H9 (cell line): ENCODE measurements around the gene FAM24B. TPM values are rescaled to one million over a fixed set of nuclear protein-coding genes. Genes with fewer than 3 reads are reported as not detected.

ENCODE experiments used
- DNase-seq: peaks from one replicate; pipeline ENCODE4 v3.0.0-alpha.2; 2017
- H2AFZ ChIP-seq: one replicate; pipeline ENCODE4 v1.6.1; 2013; ENCODE audit warnings: mild to moderate bottlenecking, low read length, control low read depth, moderate library complexity
- H2AK5ac ChIP-seq: 2 replicates; pipeline ENCODE4 v1.6.1; 2013; ENCODE audit warnings: low read length, control low read depth, mixed read lengths; ENCODE audit not compliant: insufficient read length
- H2BK120ac ChIP-seq: one replicate; pipeline ENCODE4 v1.6.1; 2013; ENCODE audit warnings: low read depth, mild to moderate bottlenecking, low read length, control low read depth, inconsistent platforms; ENCODE audit not compliant: poor library complexity, severe bottlenecking
- H2BK12ac ChIP-seq: 2 replicates; pipeline ENCODE4 v1.6.1; 2013; ENCODE audit warnings: low read length, control low read depth, mixed read lengths, low read depth; ENCODE audit not compliant: insufficient read length
- H2BK15ac ChIP-seq: 2 replicates; pipeline ENCODE4 v1.6.1; 2013; ENCODE audit warnings: low read depth, low read length, control low read depth
- H2BK20ac ChIP-seq: one replicate; pipeline ENCODE4 v1.6.1; 2013; ENCODE audit warnings: low read depth, mild to moderate bottlenecking, low read length, control low read depth, inconsistent platforms; ENCODE audit not compliant: poor library complexity, severe bottlenecking
- H2BK5ac ChIP-seq: 2 replicates; pipeline ENCODE4 v1.6.1; 2013; ENCODE audit warnings: low read length, control low read depth, mixed read lengths; ENCODE audit not compliant: insufficient read length
- H3K14ac ChIP-seq: 2 replicates; pipeline ENCODE4 v1.6.1; 2013; ENCODE audit warnings: low read length, control low read depth; ENCODE audit not compliant: insufficient read depth
- H3K18ac ChIP-seq: 2 replicates; pipeline ENCODE4 v1.6.1; 2013; ENCODE audit warnings: low read depth, mild to moderate bottlenecking, mixed read lengths, low read length, control low read depth; ENCODE audit not compliant: insufficient read length
- H3K23ac ChIP-seq: 2 replicates; pipeline ENCODE4 v1.6.1; 2013; ENCODE audit warnings: low read length, control low read depth, mixed read lengths, low read depth; ENCODE audit not compliant: insufficient read length
- H3K23me2 ChIP-seq: 2 replicates; pipeline ENCODE4 v1.6.1; 2013; ENCODE audit warnings: low read depth, mild to moderate bottlenecking, mixed read lengths, low read length, control low read depth; ENCODE audit not compliant: insufficient read length, poor library complexity, severe bottlenecking
- H3K27ac ChIP-seq: 2 replicates; pipeline ENCODE4 v1.5.1; 2013; ENCODE audit warnings: low read length, control low read depth, mixed read lengths, low read depth; ENCODE audit not compliant: insufficient read length
- H3K27me3 ChIP-seq: 2 replicates; pipeline ENCODE4 v1.6.1; 2013; ENCODE audit warnings: low read length, control low read depth, inconsistent platforms; ENCODE audit not compliant: insufficient read depth
- H3K4ac ChIP-seq: 2 replicates; pipeline ENCODE4 v1.6.1; 2013; ENCODE audit warnings: low read depth, mild to moderate bottlenecking, control low read depth, inconsistent platforms, low read length, moderate library complexity
- H3K4me1 ChIP-seq: 2 replicates; pipeline ENCODE4 v1.6.1; 2013; ENCODE audit warnings: low read length, control low read depth, inconsistent platforms; ENCODE audit not compliant: insufficient read depth
- H3K4me2 ChIP-seq: 2 replicates; pipeline ENCODE4 v1.6.1; 2013; ENCODE audit warnings: low read length, control low read depth, mixed read lengths; ENCODE audit not compliant: insufficient read length, insufficient read depth
- H3K56ac ChIP-seq: 2 replicates; pipeline ENCODE4 v1.6.1; 2013; ENCODE audit warnings: low read depth, mild to moderate bottlenecking, mixed read lengths, low read length, control low read depth; ENCODE audit not compliant: insufficient read length
- H3K79me1 ChIP-seq: 2 replicates; pipeline ENCODE4 v1.6.1; 2013; ENCODE audit warnings: low read depth, mild to moderate bottlenecking, moderate library complexity, low read length, control low read depth, inconsistent platforms; ENCODE audit not compliant: insufficient read depth, poor library complexity, severe bottlenecking
- H3K79me2 ChIP-seq: 2 replicates; pipeline ENCODE4 v1.6.1; 2013; ENCODE audit warnings: low read length, control low read depth, inconsistent platforms; ENCODE audit not compliant: insufficient read depth
- H3K9ac ChIP-seq: 2 replicates; pipeline ENCODE4 v1.6.1; 2013; ENCODE audit warnings: low read length, control low read depth, mixed read lengths; ENCODE audit not compliant: insufficient read length; ENCODE audit errors: extremely low read depth
- H3K9me3 ChIP-seq: one replicate; pipeline ENCODE4 v1.6.1; 2013; ENCODE audit warnings: low read depth, low read length, inconsistent platforms; ENCODE audit not compliant: control insufficient read depth
- H3T11ph ChIP-seq: one replicate; pipeline ENCODE4 v1.6.1; 2013; ENCODE audit warnings: mild to moderate bottlenecking, low read length, control low read depth, inconsistent platforms
- H4K20me1 ChIP-seq: one replicate; pipeline ENCODE4 v1.6.1; 2013; ENCODE audit not compliant: control insufficient read depth, insufficient read length, insufficient read depth
- H4K5ac ChIP-seq: 2 replicates; pipeline ENCODE4 v1.6.1; 2013; ENCODE audit warnings: low read depth, mild to moderate bottlenecking, mixed read lengths, low read length, control low read depth; ENCODE audit not compliant: insufficient read length
- H4K8ac ChIP-seq: replicated peaks from 2 replicates; pipeline ENCODE4 v1.6.1; 2013; ENCODE audit warnings: low read length, control low read depth, mixed read lengths, low read depth; ENCODE audit not compliant: insufficient read length
- H4K91ac ChIP-seq: 2 replicates; pipeline ENCODE4 v1.6.1; 2013; ENCODE audit warnings: low read depth, mild to moderate bottlenecking, moderate library complexity, mixed read lengths, low read length, control low read depth; ENCODE audit not compliant: insufficient read length
- H3K27ac Mint-ChIP-seq, 3 experiments: 2 replicates in 2 of 3; 3 replicates in 1 of 3; pipeline ENCODE4 v1.8.0; 2020 to 2021; ENCODE audit warnings: mixed read lengths in 3 of 3, mild to moderate bottlenecking in 1 of 3, moderate library complexity in 1 of 3
- H3K27me3 Mint-ChIP-seq: 2 replicates; pipeline ENCODE4 v1.8.0; 2021; ENCODE audit warnings: low read depth, mild to moderate bottlenecking, moderate library complexity, mixed read lengths
- H3K36me3 Mint-ChIP-seq, 3 experiments: 2 replicates in 2 of 3; 3 replicates in 1 of 3; pipeline ENCODE4 v1.8.0; 2020 to 2021; ENCODE audit warnings: low read depth in 3 of 3, mixed read lengths in 3 of 3; ENCODE audit not compliant: insufficient read depth in 1 of 3
- H3K4me1 Mint-ChIP-seq, 2 experiments: 2 replicates each; pipeline ENCODE4 v1.8.0; 2020; ENCODE audit warnings: mixed read lengths in 2 of 2
- H3K4me3 Mint-ChIP-seq, 2 experiments: 2 replicates in 1 of 2; 3 replicates in 1 of 2; pipeline ENCODE4 v1.8.0; 2020 to 2021; ENCODE audit warnings: mild to moderate bottlenecking in 2 of 2, mixed read lengths in 2 of 2, moderate library complexity in 1 of 2
- H3K9me3 Mint-ChIP-seq, 2 experiments: 2 replicates in 1 of 2; 3 replicates in 1 of 2; pipeline ENCODE4 v1.8.0; 2020; ENCODE audit warnings: mild to moderate bottlenecking in 2 of 2, mixed read lengths in 2 of 2, moderate library complexity in 1 of 2
- CTCF ChIP-seq: fragments of 200-600 bp; sonication (generic); conservative IDR thresholded peaks from 3 replicates; pipeline ENCODE4 v1.8.0; 2021; ENCODE audit warnings: antibody characterized with exemption, mild to moderate bottlenecking
- WGBS: extraction: QIAGEN DNeasy Blood & Tissue Kit; methylation state at CpG from one replicate; pipeline ENCODE4 v1.1.7; 2013; ENCODE audit warnings: missing lambda C conversion rate, low lambda C conversion rate, mixed read lengths; ENCODE audit not compliant: insufficient read length; ENCODE audit errors: extremely low coverage; 5-methylcytosine and 5-hydroxymethylcytosine counted together
- total RNA-seq: library from RNA; stranded (reverse); gene quantifications from 2 replicates; pipeline ENCODE4 v1.2.1, GENCODE V29; 2021

FAM24B gene
- total RNA-seq, 1 experiment from 2014 or later = not detected

GRCh38 chr10:122821808-122822207 is 57.6 kb downstream of the FAM24B start:
- Histone ChIP-seq H2AK5ac (no peak overlapping the region), H3K23ac (no peak overlapping the region), H4K8ac (no peak overlapping the region), H3K27me3 (no peaks in the 10 kb centered on the region), H3K23me2 (no peaks in the 10 kb centered on the region), H3K27ac (no peak overlapping the region), H3T11ph (no peak overlapping the region), H2AFZ (no peak overlapping the region), H2BK12ac (no peak overlapping the region), H2BK15ac (no peak overlapping the region), H3K4ac (no peak overlapping the region), H2BK5ac (no peak overlapping the region), H3K9me3 (no peaks in the 10 kb centered on the region), H3K18ac (no peak overlapping the region), H3K4me2 (no peak overlapping the region), H2BK20ac (no peak overlapping the region), H3K4me1 (no peaks in the 10 kb centered on the region; the same call in 1 of the 2 replicates), H3K79me2 (no peaks in the 10 kb centered on the region), H4K20me1 (no peaks in the 10 kb centered on the region), H4K5ac (no peak overlapping the region), H2BK120ac (no peak overlapping the region), H4K91ac (no peak overlapping the region), H3K14ac (no peak overlapping the region), H3K79me1 (no peaks in the 10 kb centered on the region), H3K56ac (no peak overlapping the region), H3K9ac (no peak overlapping the region)
- Mint-ChIP-seq H3K9me3 (no peaks in the 10 kb centered on the region), H3K27ac (no peak overlapping the region), H3K4me3 (no peak overlapping the region), H3K27me3 (no peaks in the 10 kb centered on the region; the same call in 1 of the 2 replicates), H3K36me3 (no peaks in the 10 kb centered on the region), H3K4me1 (0 out of 4 replicates have a peak, but pooled peaks cover 0 to under 1% of the 10 kb centered on the region in 2 experiments)
- DNase-seq = no peak
- no peak for TF ChIP-seq CTCF
- WGBS = no CpG with 5 or more reads among the region's 3 CpGs
